Suprapubic skin (tissue), 4 donors: ENCODE results near the gene MYO15B. TPM values are rescaled to one million over a fixed set of nuclear protein-coding genes. Genes with fewer than 3 reads are reported as not detected.

ENCODE experiments used
- DNase-seq, 2 donors: peaks; one replicate each; pipeline ENCODE4 v3.0.0-alpha.2; 2019; ENCODE audit warnings: low spot score in 2 of 2
- H3K27ac ChIP-seq: fragments of 200-600 bp; sonication (generic); one replicate; pipeline ENCODE4 v1.5.1; 2019
- H3K27me3 ChIP-seq: fragments of 200-600 bp; sonication (generic); one replicate; pipeline ENCODE4 v1.5.1; 2019
- H3K36me3 ChIP-seq: fragments of 200-600 bp; sonication (generic); one replicate; pipeline ENCODE4 v1.5.1; 2019
- H3K4me1 ChIP-seq: fragments of 200-600 bp; sonication (generic); one replicate; pipeline ENCODE4 v1.5.1; 2019
- H3K4me3 ChIP-seq: fragments of 200-600 bp; sonication (generic); one replicate; pipeline ENCODE4 v1.5.1; 2019; ENCODE audit warnings: mild to moderate bottlenecking
- H3K9me3 ChIP-seq: fragments of 200-600 bp; sonication (generic); one replicate; pipeline ENCODE4 v1.5.1; 2019
- EP300 ChIP-seq: sonication (generic); formaldehyde crosslinking; IDR thresholded peaks from one replicate; pipeline ENCODE4 v1.6.1; 2017; ENCODE audit warnings: antibody characterized with exemption
- POLR2A ChIP-seq, 2 donors: fragments of 450-650 bp; IDR thresholded peaks; one replicate each; pipeline ENCODE4 v1.6.1; 2017; ENCODE audit warnings: antibody characterized with exemption in 2 of 2, mild to moderate bottlenecking in 2 of 2, moderate library complexity in 2 of 2
- POLR2AphosphoS5 ChIP-seq, 3 donors: sonication (generic); formaldehyde crosslinking; IDR thresholded peaks; one replicate each; pipeline ENCODE4 v1.6.1; 2017; ENCODE audit warnings: antibody characterized with exemption in 3 of 3
- WGBS: methylation state at CpG from one replicate; pipeline ENCODE4 v1.1.5; 2018; 5-methylcytosine and 5-hydroxymethylcytosine counted together
- total RNA-seq, 4 donors: library from RNA; depleted of rRNA; stranded (reverse); fragments of >200 nt; gene quantifications; one replicate each; pipeline ENCODE4 v1.1.0, GENCODE V29; 2016
- TF ChIP-seq, protein P1 (sequence below), 2 donors: fragments of 200-600 bp in 1 of 2; fragments of 450-650 bp in 1 of 2; sonication (generic) in 1 of 2; IDR thresholded peaks; one replicate each; pipeline ENCODE4 v1.5.1; 2016 to 2019; ENCODE audit warnings: antibody characterized with exemption in 2 of 2, mild to moderate bottlenecking in 1 of 2, moderate library complexity in 1 of 2

MYO15B gene
- total RNA-seq, 4 donors from 2014 or later = 28.4 to 126 (median 76.1) TPM

DNA sequence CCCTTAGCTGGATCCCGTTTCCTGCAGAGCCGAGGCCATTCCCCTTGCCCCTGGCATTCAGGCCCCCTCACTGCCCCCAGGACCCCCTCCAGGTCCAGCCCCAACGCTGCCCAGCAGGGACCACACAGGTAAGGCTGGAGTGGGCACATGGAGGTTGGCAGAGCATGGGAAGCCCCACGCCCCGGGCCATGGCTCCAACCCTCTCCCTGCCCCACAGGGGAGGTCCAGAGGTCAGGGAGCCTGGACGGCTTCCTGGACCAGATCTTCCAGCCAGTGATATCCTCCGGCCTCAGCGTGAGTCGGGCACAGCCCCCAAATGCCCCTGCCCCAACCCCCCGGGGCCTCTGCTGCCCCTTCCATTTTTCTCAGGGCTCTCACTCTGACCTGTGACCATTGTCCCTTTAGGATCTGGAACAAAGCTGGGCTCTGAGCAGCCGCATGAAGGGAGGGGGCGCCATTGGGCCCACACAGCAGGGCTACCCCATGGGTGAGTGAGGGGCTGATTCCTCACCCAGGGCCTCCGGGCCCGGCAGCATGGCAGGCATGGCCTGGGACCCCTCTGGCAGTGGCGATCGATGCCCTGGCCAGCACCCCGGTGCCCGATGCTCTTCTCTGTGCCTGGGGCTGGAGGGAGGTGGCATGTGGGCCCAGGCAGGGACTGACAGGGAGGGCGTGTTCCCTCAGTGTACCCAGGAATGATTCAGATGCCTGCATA lies 27.1 kb downstream of the MYO15B start:
- 91% methylated on average over 9 of the region's 19 CpGs for WGBS
- peaks cover 70% of the 10 kb centered on the region for H3K36me3 ChIP-seq
- no peaks in the 10 kb centered on the region for H3K9me3 ChIP-seq
- TF ChIP-seq, protein P1, sequence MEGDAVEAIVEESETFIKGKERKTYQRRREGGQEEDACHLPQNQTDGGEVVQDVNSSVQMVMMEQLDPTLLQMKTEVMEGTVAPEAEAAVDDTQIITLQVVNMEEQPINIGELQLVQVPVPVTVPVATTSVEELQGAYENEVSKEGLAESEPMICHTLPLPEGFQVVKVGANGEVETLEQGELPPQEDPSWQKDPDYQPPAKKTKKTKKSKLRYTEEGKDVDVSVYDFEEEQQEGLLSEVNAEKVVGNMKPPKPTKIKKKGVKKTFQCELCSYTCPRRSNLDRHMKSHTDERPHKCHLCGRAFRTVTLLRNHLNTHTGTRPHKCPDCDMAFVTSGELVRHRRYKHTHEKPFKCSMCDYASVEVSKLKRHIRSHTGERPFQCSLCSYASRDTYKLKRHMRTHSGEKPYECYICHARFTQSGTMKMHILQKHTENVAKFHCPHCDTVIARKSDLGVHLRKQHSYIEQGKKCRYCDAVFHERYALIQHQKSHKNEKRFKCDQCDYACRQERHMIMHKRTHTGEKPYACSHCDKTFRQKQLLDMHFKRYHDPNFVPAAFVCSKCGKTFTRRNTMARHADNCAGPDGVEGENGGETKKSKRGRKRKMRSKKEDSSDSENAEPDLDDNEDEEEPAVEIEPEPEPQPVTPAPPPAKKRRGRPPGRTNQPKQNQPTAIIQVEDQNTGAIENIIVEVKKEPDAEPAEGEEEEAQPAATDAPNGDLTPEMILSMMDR (IDR thresholded peaks at IDR 0.05) = no peak
- no peak for TF ChIP-seq EP300
- TF ChIP-seq POLR2A (IDR thresholded peaks at IDR 0.05) = no peak
- TF ChIP-seq POLR2AphosphoS5 (IDR thresholded peaks at IDR 0.05) = no peak
- H3K27me3 ChIP-seq = no peaks in the 10 kb centered on the region
- H3K27ac ChIP-seq = no peak overlapping the region
- no peak overlapping the region for H3K4me3 ChIP-seq
- H3K4me1 ChIP-seq = no peaks in the 10 kb centered on the region
- DNase-seq = no peak

DNA sequence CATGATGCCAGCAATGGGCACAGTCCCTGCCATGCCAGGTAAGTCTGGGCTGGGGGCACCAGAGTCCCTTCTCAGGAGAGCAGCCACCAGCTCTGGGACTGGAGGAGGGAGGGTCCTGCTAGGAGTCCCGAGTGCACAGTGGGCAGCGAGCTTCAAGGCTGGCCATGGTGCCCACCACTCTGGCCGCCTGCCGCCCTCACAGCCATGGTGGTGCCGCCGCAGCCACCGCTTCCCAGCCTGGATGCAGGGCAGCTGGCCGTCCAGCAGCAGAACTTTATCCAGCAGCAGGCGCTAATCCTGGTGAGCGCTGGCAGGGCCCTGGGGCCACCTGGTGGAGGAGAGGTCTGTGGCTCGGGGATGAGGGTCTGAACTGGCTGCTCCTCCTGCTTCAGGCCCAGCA lies 27.7 kb downstream of the MYO15B start:
- H3K27ac ChIP-seq = no peak overlapping the region
- WGBS = 93% methylated on average over 10 of the region's 11 CpGs
- H3K4me1 ChIP-seq = no peaks in the 10 kb centered on the region
- TF ChIP-seq POLR2A (IDR thresholded peaks at IDR 0.05) = no peak
- TF ChIP-seq EP300 = no peak
- TF ChIP-seq, protein P1 (IDR thresholded peaks at IDR 0.05) = no peak
- TF ChIP-seq POLR2AphosphoS5 (IDR thresholded peaks at IDR 0.05) = no peak
- no peak for DNase-seq
- peaks cover 73% of the 10 kb centered on the region for H3K36me3 ChIP-seq
- H3K27me3 ChIP-seq = no peaks in the 10 kb centered on the region
- H3K9me3 ChIP-seq = no peaks in the 10 kb centered on the region
- H3K4me3 ChIP-seq = no peak overlapping the region

DNA sequence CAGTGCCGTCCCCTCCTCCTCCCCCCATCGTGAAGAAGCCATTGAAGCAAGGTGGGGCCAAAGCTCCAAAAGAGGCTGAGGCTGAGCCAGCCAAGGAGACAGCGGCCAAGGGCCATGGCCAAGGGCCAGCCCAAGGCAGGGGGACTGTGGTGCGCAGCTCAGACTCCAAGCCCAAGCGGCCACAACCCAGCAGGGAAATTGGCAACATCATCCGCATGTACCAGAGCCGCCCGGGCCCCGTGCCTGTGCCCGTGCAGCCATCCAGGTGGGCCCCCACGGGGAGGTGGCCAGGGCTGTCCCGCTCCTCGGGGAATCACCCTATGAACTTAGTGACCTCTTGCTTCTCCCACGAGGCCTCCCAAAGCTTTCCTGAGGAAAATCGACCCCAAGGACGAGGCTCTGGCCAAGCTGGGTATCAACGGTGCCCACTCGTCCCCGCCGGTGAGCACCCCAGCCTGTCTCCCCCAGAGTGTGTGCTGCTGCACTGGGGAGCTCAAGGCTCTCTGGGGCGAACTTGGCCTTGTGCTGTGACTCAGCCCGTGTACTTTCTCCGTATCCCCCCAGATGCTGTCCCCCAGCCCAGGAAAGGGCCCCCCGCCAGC lies 29.0 kb downstream of the MYO15B start:
- Histone ChIP-seq H3K4me1 (no peaks in the 10 kb centered on the region), H3K4me3 (no peak overlapping the region), H3K27me3 (no peaks in the 10 kb centered on the region), H3K36me3 (peaks cover 82% of the 10 kb centered on the region), H3K9me3 (no peaks in the 10 kb centered on the region), H3K27ac (no peak overlapping the region)
- 83% methylated on average over 11 of the region's 24 CpGs for WGBS
- no peak for DNase-seq
- TF ChIP-seq, protein P1 (IDR thresholded peaks at IDR 0.05) = no peak
- TF ChIP-seq EP300 = no peak

DNA sequence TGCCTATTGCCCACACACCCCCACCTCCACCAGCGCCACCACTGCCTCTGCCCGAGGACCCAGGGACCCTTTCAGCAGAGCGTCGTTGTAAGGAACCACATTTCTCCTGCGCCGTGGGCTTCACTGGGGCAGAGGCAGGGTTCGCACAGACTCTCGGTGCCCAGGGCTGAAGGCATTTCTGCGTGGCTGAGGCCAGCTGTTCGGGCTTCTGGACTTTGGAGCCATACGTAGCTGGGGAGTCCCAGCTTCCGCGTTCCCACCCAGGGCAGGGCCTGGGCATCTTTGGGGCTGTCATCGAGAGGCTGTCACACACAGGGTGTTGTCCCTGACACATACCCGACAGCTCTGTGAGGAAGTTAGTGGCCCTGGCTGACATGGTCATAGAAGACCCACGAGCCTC lies 29.6 kb downstream of the MYO15B start:
- peaks cover 82% of the 10 kb centered on the region for H3K36me3 ChIP-seq
- DNase-seq = no peak
- H3K27ac ChIP-seq = no peak overlapping the region
- H3K9me3 ChIP-seq = no peaks in the 10 kb centered on the region
- H3K27me3 ChIP-seq = no peaks in the 10 kb centered on the region
- WGBS = 94% methylated on average over 12 of the region's 16 CpGs
- no peak overlapping the region for H3K4me3 ChIP-seq
- H3K4me1 ChIP-seq = no peaks in the 10 kb centered on the region
- TF ChIP-seq POLR2A (IDR thresholded peaks at IDR 0.05) (no peak), POLR2AphosphoS5 (IDR thresholded peaks at IDR 0.05) (no peak), EP300 (no peak)
- TF ChIP-seq, protein P1 (IDR thresholded peaks at IDR 0.05) = no peak

DNA sequence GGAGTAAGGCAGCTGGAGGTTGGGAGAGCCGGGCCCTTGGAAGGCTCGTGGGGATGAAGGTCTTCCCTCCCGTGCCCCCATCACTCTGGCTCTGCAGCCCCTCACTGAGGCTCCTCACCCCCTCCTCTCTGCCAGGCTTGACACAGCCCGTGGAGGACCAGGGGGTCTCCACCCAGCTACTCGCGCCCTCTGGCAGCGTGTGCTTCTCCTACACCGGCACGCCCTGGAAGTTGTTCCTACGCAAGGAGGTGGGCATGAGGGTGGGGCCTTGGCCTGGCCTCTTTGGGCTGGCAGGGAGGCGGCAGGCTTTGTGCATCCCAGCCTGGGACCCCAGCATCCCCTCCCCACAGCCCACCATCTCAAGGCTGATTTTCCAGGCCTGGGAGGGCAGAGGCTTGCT lies 30.1 kb downstream of the MYO15B start:
- Histone ChIP-seq H3K27ac (no peak overlapping the region), H3K27me3 (no peaks in the 10 kb centered on the region), H3K4me1 (no peaks in the 10 kb centered on the region), H3K4me3 (no peak overlapping the region), H3K36me3 (peaks cover 79% of the 10 kb centered on the region), H3K9me3 (no peaks in the 10 kb centered on the region)
- no CpG with 5 or more reads among the region's 11 CpGs for WGBS
- TF ChIP-seq POLR2AphosphoS5 (IDR thresholded peaks at IDR 0.05) (no peak), POLR2A (IDR thresholded peaks at IDR 0.05) (no peak), EP300 (no peak)
- TF ChIP-seq, protein P1 (IDR thresholded peaks at IDR 0.05) = no peak
- DNase-seq = no peak
